Measurements from ENCODE around the gene PRR7.

The PRR7 gene

GRCh38 chr5:177445917-177446199 is 756 bp upstream of the PRR7 start:
- Histone ChIP-seq H3K27ac (ENCODE audit: insufficient read depth in 1 of 2, low read depth in 1 of 2, low read length in 2 of 2, poor library complexity in 1 of 2, severe bottlenecking in 2 of 2) (no peak overlapping the region), H3K4me3 (ENCODE audit: control insufficient read depth in 1 of 7, extremely low read depth in 1 of 7, insufficient read depth in 4 of 7, low read depth in 2 of 7, low read length in 6 of 7) (peak overlapping the region in 6 of 7 experiments; percentile 48 to 79 (median 61))

DNA sequence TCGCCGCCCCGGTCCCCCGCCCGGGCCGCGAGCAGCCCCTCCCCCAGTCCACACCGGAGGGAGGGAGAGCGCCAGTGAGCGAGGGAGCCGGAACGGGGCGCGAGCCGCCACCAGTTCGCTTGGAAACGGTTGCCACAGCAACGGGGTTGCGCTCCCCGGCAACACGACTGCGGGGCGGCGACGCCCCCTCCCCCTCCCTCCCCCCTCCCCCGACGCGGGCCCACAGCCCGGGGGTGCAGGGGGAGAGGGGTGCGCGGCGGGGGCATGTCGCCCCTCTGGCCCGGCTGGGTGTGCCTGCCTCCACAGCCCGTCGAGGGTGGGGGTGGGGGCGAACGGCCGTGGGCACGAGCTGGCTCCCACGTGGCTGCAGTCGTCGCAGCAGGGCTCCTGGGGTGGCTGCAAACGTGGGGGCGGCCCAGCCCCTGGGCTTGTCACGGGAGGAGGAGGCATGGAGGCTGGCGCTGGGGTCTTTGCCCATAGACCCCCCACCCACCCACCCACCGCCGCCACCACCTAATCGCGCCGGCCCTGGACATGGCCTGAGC is 524 bp downstream of the PRR7 start:
- Histone ChIP-seq H3K4me1 (ENCODE audit: control extremely low read depth in 1 of 4, control insufficient read depth in 4 of 4, insufficient read depth in 4 of 4, low read length in 3 of 4) (peaks cover 0 to 41% (median 25%) of the 10 kb centered on the region in 4 experiments), H3K4me3 (ENCODE audit: control insufficient read depth in 1 of 7, extremely low read depth in 1 of 7, insufficient read depth in 4 of 7, low read depth in 2 of 7, low read length in 6 of 7) (peak overlapping the region in 6 of 7 experiments; percentile 15 to 79 (median 61)), H3K36me3 (ENCODE audit: control insufficient read depth in 4 of 4, insufficient read depth in 4 of 4, low read length in 3 of 4) (peaks cover 0 to 17% (median 8%) of the 10 kb centered on the region in 4 experiments), H3K27ac (ENCODE audit: insufficient read depth in 1 of 2, low read depth in 1 of 2, low read length in 2 of 2, poor library complexity in 1 of 2, severe bottlenecking in 2 of 2) (no peak overlapping the region), H3K27me3 (replicated peaks in 2 of 5; ENCODE audit: control insufficient read depth in 4 of 5, insufficient read depth in 5 of 5, low read length in 4 of 5) (no peaks in the 10 kb centered on the region), H3K9me3 (ENCODE audit: control extremely low read depth in 1 of 5, control insufficient read depth in 4 of 5, insufficient read depth in 2 of 5, low read depth in 1 of 5, low read length in 4 of 5) (no peaks in the 10 kb centered on the region)
- 0% methylated on average over 15 of the region's 52 CpGs for WGBS (ENCODE audit: insufficient coverage)
- ChIA-PET CTCF (interaction anchor here (1.9 to 26.2 kb wide), 5 partner anchors 7 to 58 kb away, joined by 5 to 509 read pairs (median 265); partner anchors contain the start of genes F12, GRK6, PFN3 and SLC34A1), POLR2A (interaction anchor here (0.8 to 5.9 kb wide), 6 partner anchors 10 to 143 kb away, joined by 3 to 34 read pairs (median 3); partner anchors contain the start of genes PRELID1 and RAB24)
- peak; percentile 38 to 82 (median 79) for DNase-seq

More at GRCh38 chr5:177445917-177446199, 756 bp upstream of the PRR7 start:
- WGBS (ENCODE audit: insufficient coverage): 0% methylated on average over 1 of the region's 8 CpGs
- no peak for DNase-seq
- ChIA-PET POLR2A (interaction anchor here (1.0 to 5.9 kb wide), 3 partner anchors 9 to 41 kb away, joined by 6 to 34 read pairs (median 21); no protein-coding TSS in a partner anchor), CTCF (interaction anchor here (0.9 to 26.2 kb wide), 7 partner anchors 9 to 84 kb away, joined by 3 to 509 read pairs (median 104); partner anchors contain the start of genes DOK3, F12, GRK6 and PFN3)
- no peaks in the 10 kb centered on the region for H3K9me3 ChIP-seq (ENCODE audit: control extremely low read depth in 1 of 5, control insufficient read depth in 4 of 5, insufficient read depth in 2 of 5, low read depth in 1 of 5, low read length in 4 of 5)
- peaks cover 0 to 29% (median 16%) of the 10 kb centered on the region in 4 experiments for H3K36me3 ChIP-seq (ENCODE audit: control insufficient read depth in 4 of 4, insufficient read depth in 4 of 4, low read length in 3 of 4)
- peaks cover 0 to 41% (median 25%) of the 10 kb centered on the region in 4 experiments for H3K4me1 ChIP-seq (ENCODE audit: control extremely low read depth in 1 of 4, control insufficient read depth in 4 of 4, insufficient read depth in 4 of 4, low read length in 3 of 4)
- H3K27me3 ChIP-seq (replicated peaks in 2 of 5; ENCODE audit: control insufficient read depth in 4 of 5, insufficient read depth in 5 of 5, low read length in 4 of 5): no peaks in the 10 kb centered on the region

GRCh38 chr5:177447611-177448243 is 1.1 kb downstream of the PRR7 start:
- H3K27ac ChIP-seq (ENCODE audit: insufficient read depth in 1 of 2, low read depth in 1 of 2, low read length in 2 of 2, poor library complexity in 1 of 2, severe bottlenecking in 2 of 2): no peak overlapping the region
- 4% methylated on average over 21 of the region's 23 CpGs for WGBS (ENCODE audit: insufficient coverage)
- POLR2A ChIA-PET: interaction anchor here (0.8 to 5.9 kb wide), 7 partner anchors 7 to 144 kb away, joined by 3 to 34 read pairs (median 3); partner anchors contain the start of genes PRELID1 and RAB24
- H3K36me3 ChIP-seq (ENCODE audit: control insufficient read depth in 4 of 4, insufficient read depth in 4 of 4, low read length in 3 of 4): peaks cover 0 to 12% (median 3%) of the 10 kb centered on the region in 4 experiments
- no peaks in the 10 kb centered on the region for H3K27me3 ChIP-seq (replicated peaks in 2 of 5; ENCODE audit: control insufficient read depth in 4 of 5, insufficient read depth in 5 of 5, low read length in 4 of 5)
- peaks cover 0 to 41% (median 25%) of the 10 kb centered on the region in 4 experiments for H3K4me1 ChIP-seq (ENCODE audit: control extremely low read depth in 1 of 4, control insufficient read depth in 4 of 4, insufficient read depth in 4 of 4, low read length in 3 of 4)
- CTCF ChIA-PET: interaction anchor here (1.3 to 26.2 kb wide), 7 partner anchors 7 to 59 kb away, joined by 3 to 509 read pairs (median 104); partner anchors contain the start of genes F12, GRK6, PFN3 and SLC34A1
- H3K9me3 ChIP-seq (ENCODE audit: control extremely low read depth in 1 of 5, control insufficient read depth in 4 of 5, insufficient read depth in 2 of 5, low read depth in 1 of 5, low read length in 4 of 5): no peaks in the 10 kb centered on the region
- H3K4me3 ChIP-seq (ENCODE audit: control insufficient read depth in 1 of 7, extremely low read depth in 1 of 7, insufficient read depth in 4 of 7, low read depth in 2 of 7, low read length in 6 of 7): peak overlapping the region in 6 of 7 experiments; percentile 9 to 61 (median 28)
- DNase-seq: peak; percentile 37 to 50 (median 50)

- WGBS (ENCODE audit: insufficient coverage): 89% methylated on average over 5 of the region's 6 CpGs
- H3K9me3 ChIP-seq (ENCODE audit: control extremely low read depth in 1 of 5, control insufficient read depth in 4 of 5, insufficient read depth in 2 of 5, low read depth in 1 of 5, low read length in 4 of 5): no peaks in the 10 kb centered on the region
- H3K27me3 ChIP-seq (replicated peaks in 2 of 5; ENCODE audit: control insufficient read depth in 4 of 5, insufficient read depth in 5 of 5, low read length in 4 of 5): no peaks in the 10 kb centered on the region
- no peak overlapping the region for H3K27ac ChIP-seq (ENCODE audit: insufficient read depth in 1 of 2, low read depth in 1 of 2, low read length in 2 of 2, poor library complexity in 1 of 2, severe bottlenecking in 2 of 2)
- ChIA-PET POLR2A (interaction anchor here (0.8 to 5.9 kb wide), 6 partner anchors 8 to 44 kb away, joined by 3 to 34 read pairs (median 4); no protein-coding TSS in a partner anchor), CTCF (interaction anchor here (1.1 to 26.2 kb wide), 8 partner anchors 6 to 59 kb away, joined by 3 to 509 read pairs (median 54); partner anchors contain the start of genes F12, GRK6, PFN3 and SLC34A1)
- H3K4me3 ChIP-seq (ENCODE audit: control insufficient read depth in 1 of 7, extremely low read depth in 1 of 7, insufficient read depth in 4 of 7, low read depth in 2 of 7, low read length in 6 of 7): peak overlapping the region in 2 of 7 experiments; percentile 40 to 61
- no peak for DNase-seq
- H3K36me3 ChIP-seq (ENCODE audit: control insufficient read depth in 4 of 4, insufficient read depth in 4 of 4, low read length in 3 of 4): peaks cover 0 to 5% (median under 1%) of the 10 kb centered on the region in 4 experiments
- peaks cover 0 to 46% (median 28%) of the 10 kb centered on the region in 4 experiments for H3K4me1 ChIP-seq (ENCODE audit: control extremely low read depth in 1 of 4, control insufficient read depth in 4 of 4, insufficient read depth in 4 of 4, low read length in 3 of 4)
Observed at GRCh38 chr5:177448244-177448950, 1.8 kb downstream of the PRR7 start.

DNA sequence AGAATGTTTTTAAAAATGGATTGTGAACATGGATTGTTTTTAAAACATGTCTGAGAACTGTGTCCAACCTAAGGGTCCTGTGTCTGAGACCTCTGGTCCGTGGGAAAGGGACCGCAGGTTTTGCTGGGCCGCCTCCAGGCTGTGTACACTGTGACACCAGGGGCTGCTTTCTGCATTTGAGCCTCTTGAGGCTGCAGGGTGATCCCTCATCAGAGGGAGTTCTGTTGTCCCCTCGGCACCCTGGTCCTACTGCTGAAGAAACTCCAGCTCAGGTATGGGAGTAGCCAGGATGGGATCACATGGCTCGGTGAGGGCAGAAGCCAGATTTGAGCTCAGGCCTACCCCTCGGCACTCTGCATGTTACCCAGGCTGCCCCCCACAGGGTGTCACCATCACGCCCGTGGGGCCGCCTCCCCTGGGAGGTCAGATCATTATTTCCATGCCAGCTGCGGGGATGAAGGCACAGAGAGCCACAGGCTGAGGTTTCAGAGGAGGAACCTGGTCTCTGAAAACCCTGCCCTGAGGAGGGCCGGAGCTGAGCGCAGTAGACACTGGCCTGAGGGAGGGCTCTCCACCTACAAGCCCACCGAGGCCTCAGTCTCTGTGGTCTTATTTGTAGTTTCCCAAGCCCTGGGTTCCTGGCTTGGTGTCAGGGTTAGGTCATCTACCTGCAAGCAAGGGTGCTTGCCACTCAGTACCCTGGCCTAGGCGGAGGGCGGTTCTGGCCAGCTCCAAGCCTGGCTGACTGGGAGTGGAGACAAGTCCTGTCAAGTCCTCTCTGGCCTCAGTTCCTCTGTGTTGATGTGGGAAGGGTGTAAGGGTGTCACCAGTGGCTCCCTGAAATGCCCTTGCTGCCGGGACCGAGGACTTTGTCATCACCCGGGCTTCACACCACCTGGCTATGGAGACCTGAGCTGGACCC is 2.8 kb downstream of the PRR7 start:
- no peak for DNase-seq
- Histone ChIP-seq H3K27ac (ENCODE audit: insufficient read depth in 1 of 2, low read depth in 1 of 2, low read length in 2 of 2, poor library complexity in 1 of 2, severe bottlenecking in 2 of 2) (no peak overlapping the region), H3K4me3 (ENCODE audit: control insufficient read depth in 1 of 7, extremely low read depth in 1 of 7, insufficient read depth in 4 of 7, low read depth in 2 of 7, low read length in 6 of 7) (no peak overlapping the region), H3K36me3 (ENCODE audit: control insufficient read depth in 4 of 4, insufficient read depth in 4 of 4, low read length in 3 of 4) (no peaks in the 10 kb centered on the region), H3K9me3 (ENCODE audit: control extremely low read depth in 1 of 5, control insufficient read depth in 4 of 5, insufficient read depth in 2 of 5, low read depth in 1 of 5, low read length in 4 of 5) (no peaks in the 10 kb centered on the region), H3K4me1 (ENCODE audit: control extremely low read depth in 1 of 4, control insufficient read depth in 4 of 4, insufficient read depth in 4 of 4, low read length in 3 of 4) (peaks cover 0 to 56% (median 38%) of the 10 kb centered on the region in 4 experiments), H3K27me3 (replicated peaks in 2 of 5; ENCODE audit: control insufficient read depth in 4 of 5, insufficient read depth in 5 of 5, low read length in 4 of 5) (no peaks in the 10 kb centered on the region)
- ChIA-PET CTCF (interaction anchor here (1.1 to 26.2 kb wide), 7 partner anchors 9 to 60 kb away, joined by 3 to 509 read pairs (median 3); partner anchors contain the start of genes F12, GRK6, PFN3 and SLC34A1), POLR2A (interaction anchor here (0.9 kb wide), 1 partner anchor 9 kb away, joined by 6 read pairs; no protein-coding TSS in a partner anchor)
- 94% methylated on average over 14 of the region's 18 CpGs for WGBS (ENCODE audit: insufficient coverage)

Measured in common myeloid progenitor, CD34-positive (primary cell).